Smooth muscle cell (in vitro differentiated cells): ENCODE results near the gene TAAR1. TPM values are rescaled to one million over a fixed set of nuclear protein-coding genes. Genes with fewer than 3 reads are reported as not detected.
A peak's percentile ranks its signal among the peaks of the same experiment; 100 is the strongest.
"Not testable (repeated sequence)": the region's sequence is repeated elsewhere in the genome, so short reads cannot be mapped to it uniquely, and the experiment has no call there.

Source experiments
- DNase-seq: peaks from one replicate; lab custom pipeline; 2025; ENCODE audit not compliant: unreplicated experiment; lab: John Stamatoyannopoulos, UW
- H2AFZ ChIP-seq: fragments of 200-600 bp; sonication (generic); 2 replicates; pipeline ENCODE4 v1.6.0; 2016; ENCODE audit warnings: antibody characterized with exemption, low read depth, mild to moderate bottlenecking
- H3F3A ChIP-seq: fragments of 200-600 bp; sonication (generic); 2 replicates; pipeline ENCODE4 v1.6.0; 2017; ENCODE audit warnings: antibody characterized with exemption, low read depth
- H3K27ac ChIP-seq: fragments of 200-600 bp; sonication (generic); 2 replicates; pipeline ENCODE4 v1.5.1; 2016; ENCODE audit warnings: low read depth, mild to moderate bottlenecking
- H3K27me3 ChIP-seq: fragments of 200-600 bp; sonication (generic); 2 replicates; pipeline ENCODE4 v1.6.1; 2016; ENCODE audit warnings: low read depth, mild to moderate bottlenecking
- H3K36me3 ChIP-seq: fragments of 200-600 bp; sonication (generic); 2 replicates; pipeline ENCODE4 v1.5.1; 2016; ENCODE audit warnings: low read depth
- H3K4me1 ChIP-seq: fragments of 200-600 bp; sonication (generic); 2 replicates; pipeline ENCODE4 v1.5.1; 2016; ENCODE audit warnings: low read depth
- H3K4me2 ChIP-seq: fragments of 200-600 bp; sonication (generic); 2 replicates; pipeline ENCODE4 v1.6.0; 2016; ENCODE audit warnings: mild to moderate bottlenecking
- H3K4me3 ChIP-seq: fragments of 200-600 bp; sonication (generic); 2 replicates; pipeline ENCODE4 v1.5.1; 2016; ENCODE audit warnings: mild to moderate bottlenecking
- H3K79me2 ChIP-seq: fragments of 200-600 bp; sonication (generic); 2 replicates; pipeline ENCODE4 v1.6.0; 2016; ENCODE audit warnings: low read depth, mild to moderate bottlenecking
- H3K9ac ChIP-seq: fragments of 200-600 bp; sonication (generic); 2 replicates; pipeline ENCODE4 v1.6.0; 2016; ENCODE audit warnings: low read depth
- H3K9me3 ChIP-seq: fragments of 200-600 bp; sonication (generic); replicated peaks from 2 replicates; pipeline ENCODE4 v1.5.1; 2016; ENCODE audit warnings: low read depth
- H4K20me1 ChIP-seq: fragments of 200-600 bp; sonication (generic); 2 replicates; pipeline ENCODE4 v1.6.0; 2016; ENCODE audit warnings: low read depth
- CTCF ChIP-seq: fragments of 200-600 bp; sonication (generic); IDR thresholded peaks from 2 replicates; pipeline ENCODE4 v1.5.1; 2017; ENCODE audit warnings: borderline replicate concordance, mild to moderate bottlenecking, antibody characterized with exemption; ENCODE audit not compliant: insufficient read depth, poor library complexity, severe bottlenecking
- whole genome bisulfite sequencing: methylation state at CpG from one replicate; pipeline ENCODE4 v1.1.7; 2016; ENCODE audit warnings: low lambda C conversion rate; 5-methylcytosine and 5-hydroxymethylcytosine counted together
- polyA plus RNA-seq: library from polyadenylated mRNA; unstranded; fragments of >200 nt; fragmentation: Nextera tagmentation; extraction: Ambion mirVana; gene quantifications from 2 replicates; pipeline ENCODE4 v1.2.1, GENCODE V29; 2016
- total RNA-seq: library from RNA; depleted of rRNA; stranded (reverse); fragments of >200 nt; gene quantifications from 2 replicates; pipeline ENCODE4 v1.2.3, GENCODE V29; 2014

TAAR1 gene
- total and polyA plus RNA-seq, 2 experiments from 2014 or later: not detected

- Histone ChIP-seq H3K36me3 (no peaks in the 10 kb centered on the region), H3K4me1 (peaks cover 3% of the 10 kb centered on the region), H3K79me2 (no peaks in the 10 kb centered on the region), H3F3A (no peaks in the 10 kb centered on the region), H2AFZ (no peak overlapping the region), H3K9ac (no peak overlapping the region), H3K27ac (no peak overlapping the region), H3K9me3 (no peaks in the 10 kb centered on the region), H3K4me2 (peak overlapping the region; percentile 30), H4K20me1 (no peaks in the 10 kb centered on the region), H3K27me3 (no peaks in the 10 kb centered on the region), H3K4me3 (no peak overlapping the region)
- WGBS: 82% methylated on average over 2 of the region's 2 CpGs
- no peak for TF ChIP-seq CTCF
- no peak for DNase-seq
These were observed 10.2 kb downstream of the TAAR1 start for GRCh38 chr6:132648828-132649227.

DNA sequence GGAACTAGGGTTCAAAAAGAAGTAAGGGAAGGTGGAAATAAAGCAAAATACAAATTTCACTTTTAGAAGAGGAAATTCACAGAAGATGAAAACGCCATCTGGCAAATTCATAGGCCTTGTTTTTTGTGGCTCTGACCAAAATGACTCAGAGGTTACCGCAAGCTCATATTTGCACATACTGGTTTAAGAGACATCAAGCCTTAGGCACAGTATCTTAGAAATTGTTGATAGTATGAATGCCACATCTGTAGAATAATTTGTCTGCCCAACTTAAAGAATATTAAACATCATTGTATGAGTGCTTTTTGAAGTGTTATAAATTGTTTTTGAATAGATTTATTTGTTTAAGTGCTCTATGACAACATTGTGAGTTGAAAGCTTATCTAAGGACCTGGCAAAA lies 10.6 kb downstream of the TAAR1 start:
- no peak for DNase-seq
- Histone ChIP-seq H3K27ac (peak overlapping the region; percentile 43), H3K9me3 (no peaks in the 10 kb centered on the region), H3K9ac (no peak overlapping the region), H3K36me3 (no peaks in the 10 kb centered on the region), H3K4me2 (peak overlapping the region; percentile 65), H3K79me2 (no peaks in the 10 kb centered on the region), H2AFZ (no peak overlapping the region), H3F3A (no peaks in the 10 kb centered on the region), H3K4me3 (no peak overlapping the region), H3K4me1 (peaks cover 3% of the 10 kb centered on the region), H3K27me3 (no peaks in the 10 kb centered on the region), H4K20me1 (no peaks in the 10 kb centered on the region)
- no peak for TF ChIP-seq CTCF
- 44% methylated on average over 2 of the region's 2 CpGs for WGBS

- H3K79me2 ChIP-seq: no peaks in the 10 kb centered on the region
- WGBS: 88% methylated on average over 3 of the region's 3 CpGs
These were observed 15.4 kb downstream of the TAAR1 start for GRCh38 chr6:132643547-132643946.

DNA sequence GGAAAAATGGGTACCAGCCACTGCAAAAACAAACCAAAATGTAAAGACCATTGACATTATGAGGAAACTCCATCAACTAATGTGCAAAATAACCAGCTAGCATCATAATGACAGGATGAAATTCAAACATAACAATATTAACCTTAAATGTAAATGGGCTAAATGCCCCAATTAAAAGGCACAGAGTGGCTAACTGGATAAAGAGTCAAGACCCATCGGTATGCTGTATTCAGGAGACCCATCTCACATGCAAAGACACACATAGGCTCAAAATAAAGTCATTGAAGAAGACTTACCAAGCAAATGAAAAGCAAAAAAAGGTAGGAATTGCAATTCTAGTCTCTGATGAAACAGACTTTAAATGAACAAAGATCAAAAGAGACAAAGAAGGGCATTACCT lies 21.8 kb downstream of the TAAR1 start:
- H3K9me3 ChIP-seq, H3F3A ChIP-seq, H3K9ac ChIP-seq, H3K36me3 ChIP-seq, H3K27ac ChIP-seq, DNase-seq, H4K20me1 ChIP-seq, H3K4me3 ChIP-seq, H3K4me1 ChIP-seq, H2AFZ ChIP-seq, H3K79me2 ChIP-seq, H3K4me2 ChIP-seq: not testable (repeated sequence)
- WGBS: 96% methylated on average over 1 of the region's 1 CpG
- H3K27me3 ChIP-seq: peaks cover 17% of the 10 kb centered on the region

More at GRCh38 chr6:132643547-132643946, 15.4 kb downstream of the TAAR1 start:
- no peak for TF ChIP-seq CTCF
- no peak overlapping the region for H3K4me2 ChIP-seq
- no peak for DNase-seq
- no peak overlapping the region for H3K9ac ChIP-seq
- peaks cover 10% of the 10 kb centered on the region for H3K27me3 ChIP-seq
- H4K20me1 ChIP-seq: no peaks in the 10 kb centered on the region
- no peak overlapping the region for H3K27ac ChIP-seq
- no peaks in the 10 kb centered on the region for H3K9me3 ChIP-seq
- no peak overlapping the region for H3K4me3 ChIP-seq
- no peak overlapping the region for H2AFZ ChIP-seq
- no peaks in the 10 kb centered on the region for H3K36me3 ChIP-seq
- H3K4me1 ChIP-seq: peaks cover 3% of the 10 kb centered on the region
- no peaks in the 10 kb centered on the region for H3F3A ChIP-seq

- not testable (repeated sequence) for H3K27ac ChIP-seq, H3K4me3 ChIP-seq, H3K79me2 ChIP-seq, H3F3A ChIP-seq, H2AFZ ChIP-seq, H3K4me2 ChIP-seq, H3K36me3 ChIP-seq, H3K4me1 ChIP-seq, H3K9me3 ChIP-seq, H4K20me1 ChIP-seq, H3K9ac ChIP-seq, DNase-seq
- peaks cover 26% of the 10 kb centered on the region for H3K27me3 ChIP-seq
- WGBS: 93% methylated on average over 3 of the region's 3 CpGs
These were observed 23.1 kb downstream of the TAAR1 start for GRCh38 chr6:132635906-132636305.

- not testable (repeated sequence) for H3F3A ChIP-seq, H2AFZ ChIP-seq, DNase-seq, H3K27ac ChIP-seq, H3K9me3 ChIP-seq, H3K4me1 ChIP-seq, H3K9ac ChIP-seq, H3K79me2 ChIP-seq, H3K4me3 ChIP-seq, H4K20me1 ChIP-seq, H3K4me2 ChIP-seq, H3K36me3 ChIP-seq
- WGBS: 74% methylated on average over 3 of the region's 3 CpGs
- H3K27me3 ChIP-seq: peaks cover 27% of the 10 kb centered on the region
These were observed 23.7 kb downstream of the TAAR1 start for GRCh38 chr6:132635288-132635687.
